ENCODE data around the gene KLF6. TPM values are rescaled to one million over a fixed set of nuclear protein-coding genes. Genes with fewer than 3 reads are reported as not detected.

KLF6 gene
- total and polyA plus RNA-seq, 2 donors (not counting 1 experiment from before 2014, with no cell fraction given), result 175 to 921 TPM

DNA sequence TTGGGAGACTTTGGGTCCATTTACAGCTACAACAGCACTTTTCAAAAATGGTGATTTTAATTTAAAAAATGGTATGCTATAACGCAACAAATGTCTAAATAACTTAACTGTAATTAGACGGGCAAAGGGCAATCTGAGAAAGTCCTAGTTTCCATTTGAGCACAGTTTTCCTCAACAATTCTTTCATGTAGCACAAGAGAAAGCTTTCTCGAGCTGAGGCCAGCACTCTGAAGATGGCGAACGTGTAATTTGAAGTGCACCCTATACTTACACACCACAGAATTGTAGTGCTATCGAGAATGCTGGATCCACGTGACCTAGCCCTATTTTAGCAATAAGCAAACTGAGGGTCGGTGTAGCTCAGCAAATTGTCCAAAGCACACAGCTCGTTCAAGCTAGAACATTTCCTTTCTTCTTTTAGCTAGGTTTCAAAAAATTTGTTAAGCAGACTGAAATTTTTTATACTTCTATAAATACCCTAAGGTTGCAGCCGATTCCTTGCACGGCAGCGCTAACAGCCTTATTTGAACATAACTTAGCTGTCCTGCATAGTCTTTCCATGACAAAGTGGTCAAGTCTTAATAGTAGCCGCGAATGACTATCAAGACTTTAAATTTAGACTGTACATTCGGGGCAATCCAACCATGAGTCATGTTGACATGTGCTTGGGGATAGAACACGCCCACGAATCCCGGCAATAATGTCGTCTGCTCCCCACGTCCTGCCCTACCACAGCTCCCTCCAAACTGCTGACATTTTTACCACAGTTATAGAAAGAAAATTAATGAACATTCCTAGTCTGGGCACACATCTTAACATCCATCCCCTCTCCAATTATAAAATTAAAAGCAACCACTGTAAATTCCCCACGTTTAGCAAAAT lies 10.0 kb downstream of the KLF6 start:
- H3K4me2 ChIP-seq (replicated peaks; ENCODE audit: low read depth, low read length, poor library complexity, severe bottlenecking), result no peak overlapping the region
- peaks cover 9 to 51% of the 10 kb centered on the region in 2 experiments for H3K36me3 ChIP-seq (replicated peaks in 1 of 2; ENCODE audit: control extremely low read depth in 1 of 2, control insufficient read depth in 1 of 2, extremely low read depth in 1 of 2, insufficient read depth in 2 of 2, low read length in 1 of 2)
- peaks cover 45% of the 10 kb centered on the region for H4K20me1 ChIP-seq (ENCODE audit: control insufficient read depth, insufficient read depth, low read length, poor library complexity, severe bottlenecking)
- no peak overlapping the region for H3K9ac ChIP-seq (ENCODE audit: low read length)
- no peak overlapping the region for H2AFZ ChIP-seq (ENCODE audit: insufficient read depth, low read depth, low read length, poor library complexity, severe bottlenecking)
- Mint-ChIP-seq H3K27me3 (no peaks in the 10 kb centered on the region), H3K27ac (peak overlapping the region; percentile 57), H3K9me3 (ENCODE audit: insufficient read depth) (no peaks in the 10 kb centered on the region), H3K4me1 (peaks cover 30% of the 10 kb centered on the region), H3K4me3 (no peak overlapping the region)
- ATAC-seq (ENCODE audit: low read depth) (no peak), DNase-seq (peak; percentile 27)
- POLR2A ChIA-PET, result interaction anchor here (0.9 to 1.1 kb wide), 2 partner anchors 10 to 17 kb away, joined by 3 read pairs; no protein-coding TSS in a partner anchor
- intact Hi-C loops (cut with micrococcal nuclease), result loop anchor here (2.0 kb wide), 1 partner anchor 14 kb away; no protein-coding TSS in a partner anchor
- H3K4me3 ChIP-seq (ENCODE audit: control extremely low read depth in 1 of 5, extremely low read depth in 1 of 5, insufficient read depth in 1 of 5, low read depth in 2 of 5, low read length in 4 of 5), result no peak overlapping the region
- WGBS (ENCODE audit: insufficient coverage), result 96% methylated on average over 18 of the region's 21 CpGs
- TF ChIP-seq EZH2 (IDR thresholded peaks at IDR 0.05; ENCODE audit: borderline replicate concordance, insufficient read depth, low read depth, low read length, poor library complexity, severe bottlenecking), result no peak
- TF ChIP-seq, protein P1, sequence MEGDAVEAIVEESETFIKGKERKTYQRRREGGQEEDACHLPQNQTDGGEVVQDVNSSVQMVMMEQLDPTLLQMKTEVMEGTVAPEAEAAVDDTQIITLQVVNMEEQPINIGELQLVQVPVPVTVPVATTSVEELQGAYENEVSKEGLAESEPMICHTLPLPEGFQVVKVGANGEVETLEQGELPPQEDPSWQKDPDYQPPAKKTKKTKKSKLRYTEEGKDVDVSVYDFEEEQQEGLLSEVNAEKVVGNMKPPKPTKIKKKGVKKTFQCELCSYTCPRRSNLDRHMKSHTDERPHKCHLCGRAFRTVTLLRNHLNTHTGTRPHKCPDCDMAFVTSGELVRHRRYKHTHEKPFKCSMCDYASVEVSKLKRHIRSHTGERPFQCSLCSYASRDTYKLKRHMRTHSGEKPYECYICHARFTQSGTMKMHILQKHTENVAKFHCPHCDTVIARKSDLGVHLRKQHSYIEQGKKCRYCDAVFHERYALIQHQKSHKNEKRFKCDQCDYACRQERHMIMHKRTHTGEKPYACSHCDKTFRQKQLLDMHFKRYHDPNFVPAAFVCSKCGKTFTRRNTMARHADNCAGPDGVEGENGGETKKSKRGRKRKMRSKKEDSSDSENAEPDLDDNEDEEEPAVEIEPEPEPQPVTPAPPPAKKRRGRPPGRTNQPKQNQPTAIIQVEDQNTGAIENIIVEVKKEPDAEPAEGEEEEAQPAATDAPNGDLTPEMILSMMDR (IDR thresholded peaks at IDR 0.05), result no peak
- CTCF ChIA-PET, result interaction anchor here (1.0 to 1.3 kb wide), 4 partner anchors 10 to 882 kb away, joined by 3 to 4 read pairs (median 4); partner anchors contain the start of gene KLF6
- H3K4me1 ChIP-seq (ENCODE audit: control insufficient read depth in 2 of 2, insufficient read depth in 2 of 2, low read length in 2 of 2), result peaks cover 7 to 16% of the 10 kb centered on the region in 2 donors
- peaks cover 0 to 3% (median 0%) of the 10 kb centered on the region in 3 donors for H3K9me3 ChIP-seq (ENCODE audit: control extremely low read depth in 1 of 3, control insufficient read depth in 2 of 3, insufficient read depth in 1 of 3, low read length in 2 of 3)
- H3K79me2 ChIP-seq (ENCODE audit: control insufficient read depth, insufficient read depth, low read length), result peaks cover 16% of the 10 kb centered on the region
- H3K27me3 ChIP-seq (replicated peaks in 1 of 4; ENCODE audit: control extremely low read depth in 1 of 4, control insufficient read depth in 3 of 4, insufficient read depth in 4 of 4, low read length in 3 of 4), result no peaks in the 10 kb centered on the region
- H3K27ac ChIP-seq (ENCODE audit: low read length in 2 of 2), result peak overlapping the region in 1 of 2 donors; percentile 63
